SK-N-SH treated with all-trans-retinoic acid at 6 μM for 48 hours (cell line): ENCODE measurements around the gene ABR.
A peak's percentile ranks its signal among the peaks of the same experiment; 100 is the strongest.

Experiments
- ATAC-seq: fragments of 200-7000 bp; cut with Tn5 transposase; 3 replicates; pipeline ENCODE4 v1.9.1; 2020; ENCODE audit warnings: mild to moderate bottlenecking, moderate library complexity
- CSDC2 ChIP-seq: fragments of 250-450 bp; sonication (Bioruptor Pico); IDR thresholded peaks from 2 replicates; pipeline ENCODE4 v1.5.0; 2020; ENCODE audit warnings: mild to moderate bottlenecking, moderate library complexity
- ESRRG ChIP-seq: fragments of 250-450 bp; sonication (Bioruptor Pico); IDR thresholded peaks from 2 replicates; pipeline ENCODE4 v1.6.1; 2021; ENCODE audit warnings: mild to moderate bottlenecking
- GLIS3 ChIP-seq: fragments of 250-450 bp; sonication (Bioruptor Pico); IDR thresholded peaks from 2 replicates; pipeline ENCODE4 v1.5.0; 2020; ENCODE audit warnings: mild to moderate bottlenecking, moderate library complexity
- ISL1 ChIP-seq: fragments of 250-450 bp; sonication (Bioruptor Pico); IDR thresholded peaks from 2 replicates; pipeline ENCODE4 v2.1.2; 2022; ENCODE audit warnings: mild to moderate bottlenecking, moderate library complexity
- OSR1 ChIP-seq: fragments of 250-450 bp; sonication (Bioruptor Pico); IDR thresholded peaks from 2 replicates; pipeline ENCODE4 v1.8.0; 2022; ENCODE audit warnings: moderate library complexity, mild to moderate bottlenecking, inconsistent platforms
- PPARA ChIP-seq: fragments of 250-450 bp; sonication (Bioruptor Pico); IDR thresholded peaks from 2 replicates; pipeline ENCODE4 v1.5.0; 2020; ENCODE audit warnings: mild to moderate bottlenecking, borderline replicate concordance
- RARB ChIP-seq: fragments of 250-450 bp; sonication (Bioruptor Pico); IDR thresholded peaks from 2 replicates; pipeline ENCODE4 v1.8.0; 2021; ENCODE audit warnings: mild to moderate bottlenecking, moderate library complexity
- SNAI2 ChIP-seq: fragments of 250-450 bp; sonication (Bioruptor Pico); IDR thresholded peaks from 2 replicates; pipeline ENCODE4 v1.5.0; 2020; ENCODE audit warnings: mild to moderate bottlenecking, moderate library complexity
- TOX ChIP-seq: fragments of 250-450 bp; sonication (Bioruptor Pico); IDR thresholded peaks from 2 replicates; pipeline ENCODE4 v1.8.0; 2021; ENCODE audit warnings: mild to moderate bottlenecking, moderate library complexity, borderline replicate concordance
- ZC3H10 ChIP-seq: fragments of 250-450 bp; sonication (Bioruptor Pico); IDR thresholded peaks from 2 replicates; pipeline ENCODE4 v1.5.1; 2021; ENCODE audit warnings: mild to moderate bottlenecking, moderate library complexity
- ZFP3 ChIP-seq: fragments of 250-450 bp; sonication (Bioruptor Pico); IDR thresholded peaks from 2 replicates; pipeline ENCODE4 v1.5.0; 2020; ENCODE audit warnings: mild to moderate bottlenecking, moderate library complexity
- ZFP30 ChIP-seq: fragments of 450-650 bp; formaldehyde crosslinking; IDR thresholded peaks from 2 replicates; pipeline ENCODE4 v1.5.0; 2022; ENCODE audit warnings: mild to moderate bottlenecking, moderate library complexity
- ZNF565 ChIP-seq: fragments of 450-650 bp; formaldehyde crosslinking; conservative IDR thresholded peaks from 2 replicates; pipeline ENCODE4 v1.5.0; 2020; ENCODE audit warnings: low read depth, mild to moderate bottlenecking, moderate library complexity
- ZNF70 ChIP-seq: fragments of 450-650 bp; formaldehyde crosslinking; IDR thresholded peaks from 2 replicates; pipeline ENCODE4 v1.5.0; 2020; ENCODE audit warnings: mild to moderate bottlenecking, moderate library complexity
- TF ChIP-seq, protein P1 (sequence below): fragments of 250-450 bp; sonication (Bioruptor Pico); IDR thresholded peaks from 2 replicates; pipeline ENCODE4 v1.5.1; 2021; ENCODE audit warnings: mild to moderate bottlenecking, moderate library complexity
- TF ChIP-seq, protein P2 (sequence below): fragments of 250-450 bp; sonication (Bioruptor Pico); IDR thresholded peaks from 2 replicates; pipeline ENCODE4 v1.8.0; 2020; ENCODE audit warnings: mild to moderate bottlenecking, moderate library complexity, borderline replicate concordance
- TF ChIP-seq, protein P3 (sequence below): fragments of 250-450 bp; sonication (Bioruptor Pico); IDR thresholded peaks from 2 replicates; pipeline ENCODE4 v1.8.0; 2021; ENCODE audit warnings: low read depth, mild to moderate bottlenecking, moderate library complexity, borderline replicate concordance
- TF ChIP-seq, protein P4 (sequence below): fragments of 250-450 bp; sonication (Bioruptor Pico); IDR thresholded peaks from 2 replicates; pipeline ENCODE4 v1.5.0; 2020; ENCODE audit warnings: mild to moderate bottlenecking, moderate library complexity
- TF ChIP-seq, protein P5 (sequence below): fragments of 250-450 bp; sonication (Bioruptor Pico); IDR thresholded peaks from 2 replicates; pipeline ENCODE4 v1.5.1; 2020; ENCODE audit warnings: low read depth, mild to moderate bottlenecking, moderate library complexity

The ABR gene

DNA sequence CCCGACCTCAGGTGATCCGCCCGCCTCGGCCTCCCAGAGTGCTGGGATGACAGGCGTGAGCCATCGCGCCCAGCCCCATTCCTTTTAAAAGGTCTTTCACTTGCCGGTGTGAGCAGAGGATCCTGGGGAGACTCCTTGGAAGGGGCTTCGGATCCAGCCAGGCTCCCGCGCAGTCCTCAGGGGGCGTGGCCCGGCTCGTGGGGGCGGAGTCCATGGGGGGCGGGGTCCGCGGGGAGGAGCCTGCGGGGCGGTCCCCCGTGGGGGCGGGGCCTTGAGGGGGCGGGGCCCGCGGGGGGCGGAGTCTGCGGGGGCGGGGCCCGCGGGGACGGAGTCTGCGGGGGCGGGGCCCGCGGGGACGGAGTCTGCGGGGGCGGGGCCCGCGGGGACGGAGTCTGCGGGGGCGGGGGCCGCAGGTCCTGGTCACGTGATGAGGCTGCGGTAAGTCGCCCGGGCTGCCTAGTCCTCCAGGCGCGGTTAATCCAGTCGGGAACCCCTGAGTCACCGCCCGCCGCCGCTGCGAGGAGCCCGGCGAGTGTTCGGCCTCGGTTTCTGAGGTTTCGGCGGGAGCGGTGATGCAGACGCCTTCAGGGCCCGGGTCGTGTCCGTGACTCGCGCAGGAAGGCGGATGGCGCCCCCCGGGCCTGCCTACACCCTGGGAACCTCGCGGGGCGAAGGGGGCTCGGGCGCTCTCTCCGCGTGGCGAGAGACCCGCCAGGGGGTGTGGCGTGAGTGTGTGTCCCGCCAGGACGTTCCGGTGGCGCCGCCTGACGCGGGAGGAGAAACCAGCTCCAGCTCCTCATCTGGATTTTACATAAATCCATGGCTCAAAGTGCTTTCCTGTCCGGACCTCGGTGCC, 23.6 kb upstream of the ABR start:
- TF ChIP-seq, protein P1, sequence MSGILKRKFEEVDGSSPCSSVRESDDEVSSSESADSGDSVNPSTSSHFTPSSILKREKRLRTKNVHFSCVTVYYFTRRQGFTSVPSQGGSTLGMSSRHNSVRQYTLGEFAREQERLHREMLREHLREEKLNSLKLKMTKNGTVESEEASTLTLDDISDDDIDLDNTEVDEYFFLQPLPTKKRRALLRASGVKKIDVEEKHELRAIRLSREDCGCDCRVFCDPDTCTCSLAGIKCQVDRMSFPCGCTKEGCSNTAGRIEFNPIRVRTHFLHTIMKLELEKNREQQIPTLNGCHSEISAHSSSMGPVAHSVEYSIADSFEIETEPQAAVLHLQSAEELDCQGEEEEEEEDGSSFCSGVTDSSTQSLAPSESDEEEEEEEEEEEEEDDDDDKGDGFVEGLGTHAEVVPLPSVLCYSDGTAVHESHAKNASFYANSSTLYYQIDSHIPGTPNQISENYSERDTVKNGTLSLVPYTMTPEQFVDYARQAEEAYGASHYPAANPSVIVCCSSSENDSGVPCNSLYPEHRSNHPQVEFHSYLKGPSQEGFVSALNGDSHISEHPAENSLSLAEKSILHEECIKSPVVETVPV (CRISPR knock-in tag) = no peak
- TF ChIP-seq, protein P2, sequence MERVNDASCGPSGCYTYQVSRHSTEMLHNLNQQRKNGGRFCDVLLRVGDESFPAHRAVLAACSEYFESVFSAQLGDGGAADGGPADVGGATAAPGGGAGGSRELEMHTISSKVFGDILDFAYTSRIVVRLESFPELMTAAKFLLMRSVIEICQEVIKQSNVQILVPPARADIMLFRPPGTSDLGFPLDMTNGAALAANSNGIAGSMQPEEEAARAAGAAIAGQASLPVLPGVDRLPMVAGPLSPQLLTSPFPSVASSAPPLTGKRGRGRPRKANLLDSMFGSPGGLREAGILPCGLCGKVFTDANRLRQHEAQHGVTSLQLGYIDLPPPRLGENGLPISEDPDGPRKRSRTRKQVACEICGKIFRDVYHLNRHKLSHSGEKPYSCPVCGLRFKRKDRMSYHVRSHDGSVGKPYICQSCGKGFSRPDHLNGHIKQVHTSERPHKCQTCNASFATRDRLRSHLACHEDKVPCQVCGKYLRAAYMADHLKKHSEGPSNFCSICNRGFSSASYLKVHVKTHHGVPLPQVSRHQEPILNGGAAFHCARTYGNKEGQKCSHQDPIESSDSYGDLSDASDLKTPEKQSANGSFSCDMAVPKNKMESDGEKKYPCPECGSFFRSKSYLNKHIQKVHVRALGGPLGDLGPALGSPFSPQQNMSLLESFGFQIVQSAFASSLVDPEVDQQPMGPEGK (CRISPR knock-in tag) = no peak
- TF ChIP-seq, protein P3, sequence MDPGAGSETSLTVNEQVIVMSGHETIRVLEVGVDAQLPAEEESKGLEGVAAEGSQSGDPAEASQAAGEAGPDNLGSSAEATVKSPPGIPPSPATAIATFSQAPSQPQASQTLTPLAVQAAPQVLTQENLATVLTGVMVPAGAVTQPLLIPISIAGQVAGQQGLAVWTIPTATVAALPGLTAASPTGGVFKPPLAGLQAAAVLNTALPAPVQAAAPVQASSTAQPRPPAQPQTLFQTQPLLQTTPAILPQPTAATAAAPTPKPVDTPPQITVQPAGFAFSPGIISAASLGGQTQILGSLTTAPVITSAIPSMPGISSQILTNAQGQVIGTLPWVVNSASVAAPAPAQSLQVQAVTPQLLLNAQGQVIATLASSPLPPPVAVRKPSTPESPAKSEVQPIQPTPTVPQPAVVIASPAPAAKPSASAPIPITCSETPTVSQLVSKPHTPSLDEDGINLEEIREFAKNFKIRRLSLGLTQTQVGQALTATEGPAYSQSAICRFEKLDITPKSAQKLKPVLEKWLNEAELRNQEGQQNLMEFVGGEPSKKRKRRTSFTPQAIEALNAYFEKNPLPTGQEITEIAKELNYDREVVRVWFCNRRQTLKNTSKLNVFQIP (CRISPR knock-in tag) = no peak
- no peak for TF ChIP-seq ZNF70 (CRISPR knock-in tag)
- TF ChIP-seq CSDC2 = no peak
- no peak for TF ChIP-seq GLIS3 (CRISPR knock-in tag)
- TF ChIP-seq PPARA (CRISPR knock-in tag) = no peak
- no peak for TF ChIP-seq OSR1 (CRISPR knock-in tag)
- no peak for TF ChIP-seq RARB (CRISPR knock-in tag)
- TF ChIP-seq ZC3H10 (CRISPR knock-in tag) = no peak
- TF ChIP-seq SNAI2 (CRISPR knock-in tag) = no peak
- no peak for TF ChIP-seq ISL1 (CRISPR knock-in tag)
- TF ChIP-seq, protein P4, sequence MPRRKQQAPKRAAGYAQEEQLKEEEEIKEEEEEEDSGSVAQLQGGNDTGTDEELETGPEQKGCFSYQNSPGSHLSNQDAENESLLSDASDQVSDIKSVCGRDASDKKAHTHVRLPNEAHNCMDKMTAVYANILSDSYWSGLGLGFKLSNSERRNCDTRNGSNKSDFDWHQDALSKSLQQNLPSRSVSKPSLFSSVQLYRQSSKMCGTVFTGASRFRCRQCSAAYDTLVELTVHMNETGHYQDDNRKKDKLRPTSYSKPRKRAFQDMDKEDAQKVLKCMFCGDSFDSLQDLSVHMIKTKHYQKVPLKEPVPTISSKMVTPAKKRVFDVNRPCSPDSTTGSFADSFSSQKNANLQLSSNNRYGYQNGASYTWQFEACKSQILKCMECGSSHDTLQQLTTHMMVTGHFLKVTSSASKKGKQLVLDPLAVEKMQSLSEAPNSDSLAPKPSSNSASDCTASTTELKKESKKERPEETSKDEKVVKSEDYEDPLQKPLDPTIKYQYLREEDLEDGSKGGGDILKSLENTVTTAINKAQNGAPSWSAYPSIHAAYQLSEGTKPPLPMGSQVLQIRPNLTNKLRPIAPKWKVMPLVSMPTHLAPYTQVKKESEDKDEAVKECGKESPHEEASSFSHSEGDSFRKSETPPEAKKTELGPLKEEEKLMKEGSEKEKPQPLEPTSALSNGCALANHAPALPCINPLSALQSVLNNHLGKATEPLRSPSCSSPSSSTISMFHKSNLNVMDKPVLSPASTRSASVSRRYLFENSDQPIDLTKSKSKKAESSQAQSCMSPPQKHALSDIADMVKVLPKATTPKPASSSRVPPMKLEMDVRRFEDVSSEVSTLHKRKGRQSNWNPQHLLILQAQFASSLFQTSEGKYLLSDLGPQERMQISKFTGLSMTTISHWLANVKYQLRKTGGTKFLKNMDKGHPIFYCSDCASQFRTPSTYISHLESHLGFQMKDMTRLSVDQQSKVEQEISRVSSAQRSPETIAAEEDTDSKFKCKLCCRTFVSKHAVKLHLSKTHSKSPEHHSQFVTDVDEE (CRISPR knock-in tag) = no peak
- TF ChIP-seq, protein P5, sequence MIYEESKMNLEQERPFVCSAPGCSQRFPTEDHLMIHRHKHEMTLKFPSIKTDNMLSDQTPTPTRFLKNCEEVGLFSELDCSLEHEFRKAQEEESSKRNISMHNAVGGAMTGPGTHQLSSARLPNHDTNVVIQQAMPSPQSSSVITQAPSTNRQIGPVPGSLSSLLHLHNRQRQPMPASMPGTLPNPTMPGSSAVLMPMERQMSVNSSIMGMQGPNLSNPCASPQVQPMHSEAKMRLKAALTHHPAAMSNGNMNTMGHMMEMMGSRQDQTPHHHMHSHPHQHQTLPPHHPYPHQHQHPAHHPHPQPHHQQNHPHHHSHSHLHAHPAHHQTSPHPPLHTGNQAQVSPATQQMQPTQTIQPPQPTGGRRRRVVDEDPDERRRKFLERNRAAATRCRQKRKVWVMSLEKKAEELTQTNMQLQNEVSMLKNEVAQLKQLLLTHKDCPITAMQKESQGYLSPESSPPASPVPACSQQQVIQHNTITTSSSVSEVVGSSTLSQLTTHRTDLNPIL (CRISPR knock-in tag) = no peak
- no peak for TF ChIP-seq ZFP30 (CRISPR knock-in tag)
- TF ChIP-seq ZFP3 (CRISPR knock-in tag) = no peak
- no peak for TF ChIP-seq ZNF565 (CRISPR knock-in tag)
- no peak for TF ChIP-seq ESRRG (CRISPR knock-in tag)
- no peak for TF ChIP-seq TOX (CRISPR knock-in tag)
- ATAC-seq = peak; percentile 64

DNA sequence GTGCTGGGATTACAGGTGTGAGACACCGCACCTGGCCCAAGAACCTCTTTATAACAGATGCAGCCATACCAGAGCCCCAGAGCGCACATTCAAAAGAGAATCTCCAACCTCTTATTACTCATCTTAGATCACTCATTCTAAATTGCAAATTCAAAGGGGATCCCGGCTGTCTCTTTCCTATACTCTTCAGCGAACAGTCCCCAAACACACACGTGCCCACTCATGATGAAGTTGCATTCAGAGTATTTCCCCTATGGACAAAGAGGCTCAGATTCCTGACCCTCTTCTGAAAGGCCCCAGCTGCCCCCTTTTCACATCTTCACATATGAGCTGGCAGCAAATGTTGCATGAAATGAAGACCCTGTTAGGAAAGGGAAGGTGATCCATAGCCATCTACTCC, 22.5 kb upstream of the ABR start:
- TF ChIP-seq, protein P3 (CRISPR knock-in tag) = no peak
- TF ChIP-seq, protein P5 (CRISPR knock-in tag) = no peak
- no peak for TF ChIP-seq ESRRG (CRISPR knock-in tag)
- no peak for TF ChIP-seq ZNF565 (CRISPR knock-in tag)
- TF ChIP-seq CSDC2 = no peak

More for the DNA sequence above, 22.5 kb upstream of the ABR start:
- ATAC-seq = no peak
